Activated T-cell treated with anti-CD3 and anti-CD28 coated beads, Interleukin-2, amount 50 U/mL, for 24 hours (primary cell): Measurements from ENCODE around the gene POU2F1.
"Not testable (repeated sequence)": the region's sequence is repeated elsewhere in the genome, so short reads cannot be mapped to it uniquely, and the experiment has no call there.

Experiments
- DNase-seq: peaks from one replicate; pipeline ENCODE4 v3.0.0-alpha.2; 2020
- H3K27ac Mint-ChIP-seq: 2 replicates; pipeline ENCODE4 v1.8.0; 2020; ENCODE audit warnings: mild to moderate bottlenecking, mixed read lengths
- H3K27me3 Mint-ChIP-seq: 2 replicates; pipeline ENCODE4 v1.8.0; 2020; ENCODE audit warnings: mixed read lengths
- H3K36me3 Mint-ChIP-seq: 2 replicates; pipeline ENCODE4 v1.8.0; 2020; ENCODE audit warnings: low read depth, mixed read lengths
- H3K4me1 Mint-ChIP-seq: 2 replicates; pipeline ENCODE4 v1.8.0; 2020; ENCODE audit warnings: low read depth, mixed read lengths
- H3K4me3 Mint-ChIP-seq: 2 replicates; pipeline ENCODE4 v1.8.0; 2020; ENCODE audit warnings: mild to moderate bottlenecking, moderate library complexity, mixed read lengths
- H3K9me3 Mint-ChIP-seq: 2 replicates; pipeline ENCODE4 v1.8.0; 2020; ENCODE audit warnings: mixed read lengths

Gene POU2F1

DNA sequence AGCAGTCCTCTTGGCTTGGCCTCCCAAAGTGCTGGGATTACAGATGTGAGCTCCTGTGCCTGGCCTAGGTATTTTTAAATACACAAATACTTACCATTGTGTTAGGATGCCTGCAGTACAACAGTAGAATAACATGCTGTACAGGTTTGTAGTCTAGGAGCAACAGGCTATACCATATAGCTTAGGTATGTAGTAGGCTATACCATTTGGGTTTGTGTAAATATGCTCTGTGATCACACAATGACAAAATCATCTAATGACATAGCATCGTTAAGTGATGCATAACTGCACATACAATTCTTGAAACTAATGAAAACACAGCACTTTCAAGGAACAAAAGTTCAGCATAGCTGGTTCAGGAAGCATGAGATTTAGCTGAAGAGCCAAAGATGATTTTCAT is 12.7 kb downstream of the POU2F1 start:
- Mint-ChIP-seq H3K36me3 (no peaks in the 10 kb centered on the region), H3K4me3 (no peak overlapping the region), H3K27me3 (no peaks in the 10 kb centered on the region), H3K4me1 (peaks cover 50% of the 10 kb centered on the region), H3K27ac (no peak overlapping the region), H3K9me3 (no peaks in the 10 kb centered on the region)
- DNase-seq = no peak

- H3K36me3 Mint-ChIP-seq = no peaks in the 10 kb centered on the region
These were observed 16.3 kb downstream of the POU2F1 start for GRCh38 chr1:167237000-167237399.

DNA sequence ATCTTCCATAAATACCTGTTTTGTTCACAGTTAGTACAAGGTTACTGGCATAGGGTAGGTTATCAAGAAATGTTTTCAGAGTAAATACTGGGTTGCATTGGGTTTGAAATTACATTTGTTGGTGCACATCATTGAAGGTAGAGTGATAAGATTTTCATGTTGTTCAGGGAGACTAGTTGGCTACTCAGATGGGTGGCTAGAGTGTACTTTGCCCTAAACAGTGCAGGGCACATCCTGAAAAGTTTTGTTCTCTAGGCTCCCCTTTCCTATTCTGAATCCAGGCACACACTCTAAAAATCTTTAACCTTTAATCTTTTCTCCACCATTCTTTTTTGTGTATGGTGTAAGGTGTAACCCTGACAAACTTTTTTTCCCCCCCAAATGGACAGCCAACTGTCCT is 18.0 kb downstream of the POU2F1 start:
- Mint-ChIP-seq H3K36me3 (peaks cover 1% of the 10 kb centered on the region), H3K4me3 (no peak overlapping the region), H3K27ac (no peak overlapping the region), H3K9me3 (peaks cover under 1% of the 10 kb centered on the region), H3K4me1 (peaks cover 32% of the 10 kb centered on the region), H3K27me3 (no peaks in the 10 kb centered on the region)
- no peak for DNase-seq

More at GRCh38 chr1:167237000-167237399, 16.3 kb downstream of the POU2F1 start:
- no peaks in the 10 kb centered on the region for H3K27me3 Mint-ChIP-seq
- no peaks in the 10 kb centered on the region for H3K9me3 Mint-ChIP-seq
- peaks cover 36% of the 10 kb centered on the region for H3K4me1 Mint-ChIP-seq
- DNase-seq = no peak
- no peak overlapping the region for H3K27ac Mint-ChIP-seq
- no peak overlapping the region for H3K4me3 Mint-ChIP-seq

GRCh38 chr1:167239257-167239656 is 18.6 kb downstream of the POU2F1 start:
- no peaks in the 10 kb centered on the region for H3K27me3 Mint-ChIP-seq
- no peak overlapping the region for H3K4me3 Mint-ChIP-seq
- no peak overlapping the region for H3K27ac Mint-ChIP-seq
- DNase-seq = no peak
- H3K4me1 Mint-ChIP-seq = peaks cover 27% of the 10 kb centered on the region
- peaks cover 5% of the 10 kb centered on the region for H3K36me3 Mint-ChIP-seq
- H3K9me3 Mint-ChIP-seq = peaks cover 4% of the 10 kb centered on the region

DNA sequence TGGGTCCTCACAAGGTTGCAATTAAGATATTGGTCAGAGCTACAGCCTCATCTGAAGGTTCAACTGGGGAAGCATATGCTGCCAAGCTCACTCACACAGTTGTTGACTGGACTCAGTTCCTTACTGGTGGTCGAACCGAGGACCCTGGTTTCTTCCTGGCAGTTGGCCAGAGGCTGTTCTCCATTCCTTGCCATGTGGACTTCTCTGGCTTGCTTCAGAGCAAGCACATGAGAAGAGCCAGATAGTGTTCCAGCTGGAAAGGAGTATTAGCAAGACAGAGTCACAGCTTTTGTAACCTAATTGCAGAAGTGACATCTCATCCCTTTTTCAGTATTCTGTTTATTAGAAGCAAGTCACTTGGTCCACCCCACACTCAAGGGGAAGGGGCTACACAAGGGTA is 23.6 kb downstream of the POU2F1 start:
- Mint-ChIP-seq H3K4me3 (no peak overlapping the region), H3K9me3 (peaks cover 4% of the 10 kb centered on the region)

GRCh38 chr1:167245168-167245567 is 24.5 kb downstream of the POU2F1 start:
- H3K9me3 Mint-ChIP-seq, H3K4me3 Mint-ChIP-seq, DNase-seq, H3K27me3 Mint-ChIP-seq, H3K27ac Mint-ChIP-seq: not testable (repeated sequence)
- H3K36me3 Mint-ChIP-seq = peaks cover 10% of the 10 kb centered on the region
- H3K4me1 Mint-ChIP-seq = peaks cover 30% of the 10 kb centered on the region

More for the DNA sequence above, 23.6 kb downstream of the POU2F1 start:
- peaks cover 10% of the 10 kb centered on the region for H3K36me3 Mint-ChIP-seq
- peaks cover 22% of the 10 kb centered on the region for H3K4me1 Mint-ChIP-seq
- no peak overlapping the region for H3K27ac Mint-ChIP-seq
- H3K27me3 Mint-ChIP-seq = no peaks in the 10 kb centered on the region
- DNase-seq = no peak

- no peak for DNase-seq
- Mint-ChIP-seq H3K27me3 (no peaks in the 10 kb centered on the region), H3K4me1 (peaks cover 35% of the 10 kb centered on the region), H3K9me3 (peaks cover 4% of the 10 kb centered on the region), H3K27ac (no peak overlapping the region), H3K4me3 (no peak overlapping the region), H3K36me3 (peaks cover 10% of the 10 kb centered on the region)
These were observed 26.3 kb downstream of the POU2F1 start for GRCh38 chr1:167246971-167247370.

- Mint-ChIP-seq H3K4me1 (peaks cover 38% of the 10 kb centered on the region), H3K36me3 (peaks cover 12% of the 10 kb centered on the region), H3K9me3 (peaks cover 4% of the 10 kb centered on the region), H3K27me3 (no peaks in the 10 kb centered on the region), H3K27ac (no peak overlapping the region), H3K4me3 (no peak overlapping the region)
- no peak for DNase-seq
These were observed 27.1 kb downstream of the POU2F1 start for GRCh38 chr1:167247754-167248153.

DNA sequence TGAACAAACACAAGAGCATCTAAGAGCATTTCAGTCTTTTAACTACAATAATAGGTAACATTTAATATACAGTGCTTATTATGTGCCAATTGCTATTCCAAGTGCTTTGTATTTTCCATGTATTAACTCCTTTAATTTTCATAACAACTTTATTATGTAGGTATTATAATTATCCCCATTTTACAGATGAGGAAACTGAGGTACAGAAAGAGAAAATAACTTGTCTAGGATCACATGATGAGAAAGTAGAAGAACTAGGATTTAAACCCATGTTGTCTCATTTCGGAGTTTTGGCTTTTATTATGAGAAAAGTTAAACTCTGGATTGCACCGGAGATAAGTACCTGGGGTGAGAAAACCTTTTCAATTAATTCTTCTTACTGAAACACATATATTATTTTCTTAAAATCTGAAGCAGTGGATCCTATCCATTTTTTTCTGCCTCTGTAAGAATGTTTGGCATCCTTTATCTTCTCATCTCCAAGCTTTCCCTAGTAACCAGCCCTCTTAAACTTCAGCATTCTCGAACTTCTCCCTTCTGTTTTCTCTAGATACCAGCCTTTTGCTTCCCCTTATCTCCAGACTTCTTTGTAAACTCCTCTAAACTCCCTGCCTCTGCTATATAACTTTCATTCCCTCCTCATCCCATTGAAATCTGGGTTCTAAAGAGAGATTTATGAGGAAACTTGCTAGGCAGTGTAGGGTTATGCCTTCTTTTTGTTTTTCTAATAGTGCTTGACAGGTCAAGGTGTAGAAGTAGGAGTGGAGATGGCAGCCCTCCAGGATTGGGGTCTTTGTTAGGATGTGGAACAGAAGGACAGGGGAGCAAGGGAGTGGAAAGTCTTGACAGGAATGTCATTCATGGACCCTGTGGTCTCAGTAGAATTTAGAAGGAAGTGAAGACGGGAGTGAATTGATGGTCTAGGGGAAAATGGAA is 28.3 kb downstream of the POU2F1 start:
- Mint-ChIP-seq H3K4me3 (no peak overlapping the region), H3K27ac (no peak overlapping the region), H3K9me3 (peaks cover under 1% of the 10 kb centered on the region), H3K36me3 (peaks cover 8% of the 10 kb centered on the region), H3K27me3 (no peaks in the 10 kb centered on the region), H3K4me1 (peaks cover 42% of the 10 kb centered on the region)
- DNase-seq = no peak

DNA sequence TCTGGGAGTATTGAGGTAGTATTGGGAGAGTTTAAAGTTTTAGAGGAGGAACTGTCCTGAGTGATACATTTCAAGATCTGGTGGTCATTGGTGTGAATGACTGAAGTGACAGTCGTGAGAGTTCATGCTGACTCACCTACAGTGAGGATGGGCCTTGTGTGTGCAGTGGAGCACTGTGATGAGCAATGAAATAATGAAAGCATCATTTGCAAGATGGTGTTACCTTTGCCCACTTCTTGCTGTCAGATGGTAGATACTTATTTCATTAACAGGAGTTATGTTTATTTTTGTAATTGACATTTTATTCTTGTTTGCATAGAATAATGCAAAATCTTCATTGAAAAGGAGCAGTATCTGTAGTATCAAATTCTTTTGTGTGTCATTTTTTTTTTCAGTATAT is 29.0 kb downstream of the POU2F1 start:
- Mint-ChIP-seq H3K4me1 (peaks cover 46% of the 10 kb centered on the region), H3K36me3 (peaks cover 5% of the 10 kb centered on the region), H3K9me3 (no peaks in the 10 kb centered on the region), H3K4me3 (no peak overlapping the region), H3K27me3 (no peaks in the 10 kb centered on the region), H3K27ac (no peak overlapping the region)
- DNase-seq = no peak

DNA sequence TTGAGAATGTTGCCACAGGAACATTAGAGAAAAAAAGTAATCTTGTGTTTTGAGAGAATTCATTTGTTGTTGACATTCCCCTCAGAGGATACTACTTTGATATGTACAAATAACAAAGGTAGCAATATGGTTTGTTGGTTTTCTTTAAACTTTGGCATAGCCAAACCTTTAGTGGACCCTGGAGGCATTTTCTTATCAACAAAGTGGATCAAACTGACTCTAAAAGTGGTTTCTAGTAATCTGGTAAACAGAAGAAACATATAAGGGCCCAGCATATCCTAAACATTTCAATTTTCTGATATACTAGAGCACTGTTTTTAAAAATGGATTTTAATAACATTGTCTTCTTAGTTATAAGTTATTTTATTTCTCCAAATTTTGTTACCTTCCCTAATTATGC is 29.8 kb downstream of the POU2F1 start:
- Mint-ChIP-seq H3K9me3 (no peaks in the 10 kb centered on the region), H3K36me3 (peaks cover 2% of the 10 kb centered on the region), H3K27ac (no peak overlapping the region), H3K4me3 (no peak overlapping the region), H3K4me1 (peaks cover 51% of the 10 kb centered on the region), H3K27me3 (no peaks in the 10 kb centered on the region)
- no peak for DNase-seq

DNA sequence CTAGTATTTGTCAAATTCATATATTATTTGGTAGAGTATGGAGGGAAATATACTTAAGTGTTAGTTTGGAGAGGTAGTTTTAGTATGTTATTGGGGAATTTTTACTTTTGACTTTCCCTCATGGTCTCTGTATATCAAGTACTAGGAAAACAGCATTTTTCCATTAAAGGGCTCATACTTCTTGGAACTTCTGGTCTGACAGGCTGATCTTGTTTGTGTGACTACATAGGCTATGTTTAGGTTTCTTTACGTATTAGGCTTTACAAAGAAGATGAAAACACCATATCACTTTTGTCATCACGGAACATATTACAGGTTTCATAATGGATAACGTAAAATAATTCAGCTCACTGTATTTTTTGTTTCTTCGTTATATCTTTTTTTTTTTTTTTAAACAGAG is 30.8 kb downstream of the POU2F1 start:
- no peak for DNase-seq
- Mint-ChIP-seq H3K4me1 (peaks cover 59% of the 10 kb centered on the region), H3K9me3 (no peaks in the 10 kb centered on the region), H3K27ac (no peak overlapping the region), H3K4me3 (no peak overlapping the region), H3K36me3 (peaks cover 2% of the 10 kb centered on the region), H3K27me3 (no peaks in the 10 kb centered on the region)

DNA sequence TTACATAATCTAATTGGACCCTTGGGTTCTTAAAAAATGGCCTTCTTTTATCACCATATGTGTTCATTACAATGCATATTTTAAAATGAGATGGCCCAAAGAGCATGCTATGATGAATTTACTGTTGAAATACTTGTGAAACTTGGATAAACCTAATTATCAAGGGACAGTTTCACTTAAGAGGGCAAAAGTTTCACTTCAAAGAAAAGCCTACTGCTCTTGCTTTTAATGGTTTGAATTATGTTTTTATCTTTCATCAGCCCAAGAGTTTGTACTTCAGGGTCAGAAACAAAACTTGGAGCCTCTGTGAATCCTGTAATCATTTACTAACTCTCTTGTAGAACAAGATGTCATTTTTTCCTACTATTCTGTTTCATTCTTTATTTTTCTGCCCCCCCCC is 32.3 kb downstream of the POU2F1 start:
- Mint-ChIP-seq H3K9me3 (no peaks in the 10 kb centered on the region), H3K27me3 (no peaks in the 10 kb centered on the region), H3K27ac (no peak overlapping the region), H3K4me3 (no peak overlapping the region), H3K36me3 (peaks cover 2% of the 10 kb centered on the region), H3K4me1 (peaks cover 53% of the 10 kb centered on the region)
- DNase-seq = no peak

DNA sequence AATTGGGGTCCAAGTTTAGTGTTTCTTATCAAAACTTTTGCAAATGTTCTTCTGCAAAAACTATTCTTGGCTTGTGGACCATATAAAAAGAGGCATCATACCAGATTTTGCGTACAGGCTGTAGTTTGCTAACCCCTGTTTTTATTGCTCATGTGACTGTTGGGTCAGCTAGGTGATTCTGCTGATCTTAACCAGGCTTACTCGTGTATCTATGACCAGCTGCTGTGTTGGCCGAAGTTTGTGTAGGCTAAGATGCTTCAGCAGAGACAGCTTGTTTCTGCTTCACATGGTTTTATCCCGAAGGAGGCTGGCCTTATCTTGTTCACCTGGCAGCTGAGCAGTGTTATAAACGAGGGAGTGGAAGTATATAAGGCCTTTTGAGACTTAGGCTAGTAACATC is 38.2 kb downstream of the POU2F1 start:
- Mint-ChIP-seq H3K9me3 (no peaks in the 10 kb centered on the region), H3K4me1 (peaks cover 33% of the 10 kb centered on the region), H3K4me3 (no peak overlapping the region), H3K27me3 (no peaks in the 10 kb centered on the region), H3K27ac (no peak overlapping the region), H3K36me3 (no peaks in the 10 kb centered on the region)
- no peak for DNase-seq

DNA sequence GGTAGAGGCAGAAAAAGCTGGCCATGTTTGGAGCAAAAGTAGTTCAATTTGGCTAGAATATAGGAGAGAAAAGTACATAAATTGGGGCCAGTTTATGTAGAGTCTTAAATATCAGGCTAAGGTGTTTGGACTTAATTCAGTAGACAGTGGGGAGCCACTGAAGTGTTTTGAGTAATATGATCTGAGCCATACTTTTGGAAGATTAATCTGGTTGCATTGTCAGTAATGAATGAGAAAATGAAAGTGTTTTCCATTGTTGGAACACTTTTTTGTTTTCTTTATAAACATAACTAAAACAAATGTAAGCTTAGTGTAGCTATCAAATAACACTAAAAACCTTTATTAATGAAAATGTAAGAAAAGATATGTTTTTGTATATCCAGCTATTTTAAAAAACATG is 42.1 kb downstream of the POU2F1 start:
- Mint-ChIP-seq H3K27ac (no peak overlapping the region), H3K36me3 (no peaks in the 10 kb centered on the region), H3K9me3 (no peaks in the 10 kb centered on the region), H3K4me3 (no peak overlapping the region), H3K4me1 (peaks cover 18% of the 10 kb centered on the region), H3K27me3 (no peaks in the 10 kb centered on the region)
- DNase-seq = no peak
